ENCODE measurements around the gene DEGS1. TPM values are rescaled to one million over a fixed set of nuclear protein-coding genes. Genes with fewer than 3 reads are reported as not detected.

The DEGS1 gene
- total RNA-seq, 1 experiment from 2014 or later = 59.8 TPM

DNA sequence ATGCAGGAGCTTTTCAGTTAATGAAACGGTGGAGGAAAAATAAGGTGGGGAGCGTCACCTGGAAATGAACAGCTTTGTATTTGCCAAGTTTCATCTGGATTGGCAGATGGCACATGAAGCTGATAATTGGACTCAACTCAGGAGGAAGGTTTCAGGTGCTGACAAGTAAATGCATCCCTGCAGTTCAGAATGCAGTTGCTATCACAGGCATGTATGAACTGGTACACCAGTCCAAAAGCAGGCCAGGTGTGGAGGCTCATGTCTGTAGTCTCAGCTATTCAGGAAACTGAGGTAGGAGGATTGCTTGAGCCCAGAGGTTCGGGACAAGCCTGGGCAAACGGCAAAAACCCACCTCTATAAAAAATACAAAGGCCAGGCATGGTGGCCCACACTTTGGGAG, 15.5 kb downstream of the DEGS1 start:
- no peak overlapping the region for H2BK5ac ChIP-seq (ENCODE audit: insufficient read length, low read length)
- Mint-ChIP-seq H3K4me3 (no peak overlapping the region; a peak in 1 of 5 replicates), H3K27me3 (ENCODE audit: low read depth) (no peaks in the 10 kb centered on the region), H3K4me1 (peaks cover 11 to 25% of the 10 kb centered on the region in 2 experiments), H3K9me3 (no peaks in the 10 kb centered on the region), H3K27ac (peak overlapping the region in 1 of 3 experiments; percentile 83; a peak in 2 of 7 replicates), H3K36me3 (ENCODE audit: insufficient read depth in 1 of 3, low read depth in 3 of 3) (peaks cover 9 to 16% (median 16%) of the 10 kb centered on the region in 3 experiments; a peak in 5 of 7 replicates)
- H3K27ac ChIP-seq (ENCODE audit: insufficient read length, low read depth, low read length) = no peak overlapping the region
- no peak overlapping the region for H4K91ac ChIP-seq (ENCODE audit: insufficient read length, low read depth, low read length)
- H2BK15ac ChIP-seq (ENCODE audit: low read depth, low read length) = no peak overlapping the region
- H4K8ac ChIP-seq (replicated peaks; ENCODE audit: insufficient read length, low read depth, low read length) = no peak overlapping the region
- TF ChIP-seq, protein P1, sequence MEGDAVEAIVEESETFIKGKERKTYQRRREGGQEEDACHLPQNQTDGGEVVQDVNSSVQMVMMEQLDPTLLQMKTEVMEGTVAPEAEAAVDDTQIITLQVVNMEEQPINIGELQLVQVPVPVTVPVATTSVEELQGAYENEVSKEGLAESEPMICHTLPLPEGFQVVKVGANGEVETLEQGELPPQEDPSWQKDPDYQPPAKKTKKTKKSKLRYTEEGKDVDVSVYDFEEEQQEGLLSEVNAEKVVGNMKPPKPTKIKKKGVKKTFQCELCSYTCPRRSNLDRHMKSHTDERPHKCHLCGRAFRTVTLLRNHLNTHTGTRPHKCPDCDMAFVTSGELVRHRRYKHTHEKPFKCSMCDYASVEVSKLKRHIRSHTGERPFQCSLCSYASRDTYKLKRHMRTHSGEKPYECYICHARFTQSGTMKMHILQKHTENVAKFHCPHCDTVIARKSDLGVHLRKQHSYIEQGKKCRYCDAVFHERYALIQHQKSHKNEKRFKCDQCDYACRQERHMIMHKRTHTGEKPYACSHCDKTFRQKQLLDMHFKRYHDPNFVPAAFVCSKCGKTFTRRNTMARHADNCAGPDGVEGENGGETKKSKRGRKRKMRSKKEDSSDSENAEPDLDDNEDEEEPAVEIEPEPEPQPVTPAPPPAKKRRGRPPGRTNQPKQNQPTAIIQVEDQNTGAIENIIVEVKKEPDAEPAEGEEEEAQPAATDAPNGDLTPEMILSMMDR (conservative IDR thresholded peaks at IDR 0.05) = no peak
- no peak overlapping the region for H4K5ac ChIP-seq (ENCODE audit: insufficient read length, low read depth, low read length)
- WGBS (ENCODE audit: extremely low coverage, insufficient read length, low lambda C conversion rate) = no CpG with 5 or more reads among the region's 4 CpGs
- no peak overlapping the region for H2AFZ ChIP-seq (ENCODE audit: low read length)
- no peak overlapping the region for H3K23ac ChIP-seq (ENCODE audit: insufficient read length, low read depth, low read length)
- no peak overlapping the region for H3T11ph ChIP-seq (ENCODE audit: low read length)
- H2BK12ac ChIP-seq (ENCODE audit: insufficient read length, low read depth, low read length) = no peak overlapping the region
- H3K9me3 ChIP-seq (ENCODE audit: control insufficient read depth, low read depth, low read length) = no peaks in the 10 kb centered on the region
- no peak for DNase-seq
- H2BK120ac ChIP-seq (ENCODE audit: low read depth, low read length, poor library complexity, severe bottlenecking) = no peak overlapping the region
- H3K23me2 ChIP-seq (ENCODE audit: insufficient read length, low read depth, low read length, poor library complexity, severe bottlenecking) = no peaks in the 10 kb centered on the region
- no peaks in the 10 kb centered on the region for H4K20me1 ChIP-seq (ENCODE audit: control insufficient read depth, insufficient read depth, insufficient read length)
- no peaks in the 10 kb centered on the region for H3K79me1 ChIP-seq (ENCODE audit: insufficient read depth, low read depth, low read length, poor library complexity, severe bottlenecking)
- no peaks in the 10 kb centered on the region for H3K79me2 ChIP-seq (ENCODE audit: insufficient read depth, low read length)
- H3K9ac ChIP-seq (ENCODE audit: extremely low read depth, insufficient read length, low read length) = no peak overlapping the region
- no peaks in the 10 kb centered on the region for H3K27me3 ChIP-seq (ENCODE audit: insufficient read depth, low read length)
- no peak overlapping the region for H2AK5ac ChIP-seq (ENCODE audit: insufficient read length, low read length)
- H3K4me2 ChIP-seq (ENCODE audit: insufficient read depth, insufficient read length, low read length) = no peak overlapping the region
- no peak overlapping the region for H3K18ac ChIP-seq (ENCODE audit: insufficient read length, low read depth, low read length)
- no peak overlapping the region for H2BK20ac ChIP-seq (ENCODE audit: low read depth, low read length, poor library complexity, severe bottlenecking)
- peaks cover 3% of the 10 kb centered on the region; the same call in 1 of the 2 replicates for H3K4me1 ChIP-seq (ENCODE audit: insufficient read depth, low read length)
- H3K56ac ChIP-seq (ENCODE audit: insufficient read length, low read depth, low read length) = no peak overlapping the region
- H3K14ac ChIP-seq (ENCODE audit: insufficient read depth, low read length) = no peak overlapping the region
- H3K4ac ChIP-seq (ENCODE audit: low read depth, low read length) = no peak overlapping the region
